Prostate gland (tissue), 2 donors: ENCODE measurements around the gene CABCOCO1.

ENCODE experiments used
- POLR2AphosphoS5 ChIP-seq: sonication (generic); formaldehyde crosslinking; IDR thresholded peaks from one replicate; pipeline ENCODE4 v1.6.1; 2017; ENCODE audit warnings: antibody characterized with exemption
- TF ChIP-seq, protein P1 (sequence below), 4 experiments: fragments of 200-600 bp in 2 of 4; fragments of 450-650 bp in 2 of 4; sonication (generic) in 2 of 4; IDR thresholded peaks; 1 replicate in 3 of 4; 2 replicates in 1 of 4; pipeline ENCODE4 v1.5.1; 2016 to 2019; ENCODE audit warnings: antibody characterized with exemption in 4 of 4, mild to moderate bottlenecking in 2 of 4, moderate library complexity in 2 of 4

DNA sequence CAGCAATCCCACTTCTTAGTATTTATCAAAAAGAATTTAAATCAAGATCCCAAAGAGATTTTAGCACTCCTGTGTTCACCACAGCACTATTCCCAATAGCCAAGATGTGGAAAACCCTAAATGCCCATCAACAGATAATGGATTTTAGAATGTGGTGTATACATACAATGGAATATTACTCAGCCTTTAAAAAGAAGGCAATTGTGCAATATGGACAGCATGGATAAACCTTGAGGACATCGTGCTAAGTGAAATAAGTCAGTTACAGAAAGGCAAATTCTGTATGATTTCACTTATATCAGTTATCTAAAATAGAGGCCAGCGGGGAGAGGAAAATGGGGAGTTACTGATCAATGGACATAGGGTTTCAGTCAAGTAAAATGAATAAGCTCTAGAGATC is 66.9 kb downstream of the CABCOCO1 start:
- no peak for TF ChIP-seq POLR2AphosphoS5
- TF ChIP-seq, protein P1, sequence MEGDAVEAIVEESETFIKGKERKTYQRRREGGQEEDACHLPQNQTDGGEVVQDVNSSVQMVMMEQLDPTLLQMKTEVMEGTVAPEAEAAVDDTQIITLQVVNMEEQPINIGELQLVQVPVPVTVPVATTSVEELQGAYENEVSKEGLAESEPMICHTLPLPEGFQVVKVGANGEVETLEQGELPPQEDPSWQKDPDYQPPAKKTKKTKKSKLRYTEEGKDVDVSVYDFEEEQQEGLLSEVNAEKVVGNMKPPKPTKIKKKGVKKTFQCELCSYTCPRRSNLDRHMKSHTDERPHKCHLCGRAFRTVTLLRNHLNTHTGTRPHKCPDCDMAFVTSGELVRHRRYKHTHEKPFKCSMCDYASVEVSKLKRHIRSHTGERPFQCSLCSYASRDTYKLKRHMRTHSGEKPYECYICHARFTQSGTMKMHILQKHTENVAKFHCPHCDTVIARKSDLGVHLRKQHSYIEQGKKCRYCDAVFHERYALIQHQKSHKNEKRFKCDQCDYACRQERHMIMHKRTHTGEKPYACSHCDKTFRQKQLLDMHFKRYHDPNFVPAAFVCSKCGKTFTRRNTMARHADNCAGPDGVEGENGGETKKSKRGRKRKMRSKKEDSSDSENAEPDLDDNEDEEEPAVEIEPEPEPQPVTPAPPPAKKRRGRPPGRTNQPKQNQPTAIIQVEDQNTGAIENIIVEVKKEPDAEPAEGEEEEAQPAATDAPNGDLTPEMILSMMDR (IDR thresholded peaks at IDR 0.05) = no peak
